Liver (tissue), 3 donors: ENCODE results near the gene SLC22A12.

ENCODE experiments used
- ATF3 ChIP-seq: IDR thresholded peaks from 2 replicates; pipeline ENCODE4 v1.6.1; 2016; ENCODE audit warnings: antibody characterized with exemption
- GABPA ChIP-seq, 2 donors: IDR thresholded peaks in 1 of 2; conservative IDR thresholded peaks in 1 of 2; 2 replicates each; pipeline ENCODE4 v1.6.1; 2016; ENCODE audit warnings: antibody characterized with exemption in 2 of 2, mild to moderate bottlenecking in 1 of 2, moderate library complexity in 1 of 2
- HNF4A ChIP-seq, 2 donors: conservative IDR thresholded peaks; 2 replicates each; pipeline ENCODE4 v1.6.1; 2016; ENCODE audit warnings: antibody characterized with exemption in 2 of 2, mild to moderate bottlenecking in 2 of 2
- NR2F2 ChIP-seq: IDR thresholded peaks from 2 replicates; pipeline ENCODE4 v1.6.1; 2016; ENCODE audit warnings: antibody characterized with exemption
- RAD21 ChIP-seq, 2 donors: IDR thresholded peaks; 2 replicates each; pipeline ENCODE4 v1.6.1; 2016; ENCODE audit warnings: antibody characterized with exemption in 2 of 2, mild to moderate bottlenecking in 2 of 2
- REST ChIP-seq: IDR thresholded peaks from 2 replicates; pipeline ENCODE4 v1.6.1; 2016; ENCODE audit warnings: antibody characterized with exemption, mild to moderate bottlenecking
- TF ChIP-seq, protein P1 (sequence below): fragments of 150-350 bp; IDR thresholded peaks from 2 replicates; pipeline ENCODE4 v1.5.1; 2017; ENCODE audit warnings: improper control_type of control experiment, low read depth, low read length; ENCODE audit not compliant: missing input control
- donor health status: healthy.
- donor health status: healthy.

GRCh38 chr11:64647019-64647779 is 56.2 kb downstream of the SLC22A12 start:
- TF ChIP-seq, protein P1, sequence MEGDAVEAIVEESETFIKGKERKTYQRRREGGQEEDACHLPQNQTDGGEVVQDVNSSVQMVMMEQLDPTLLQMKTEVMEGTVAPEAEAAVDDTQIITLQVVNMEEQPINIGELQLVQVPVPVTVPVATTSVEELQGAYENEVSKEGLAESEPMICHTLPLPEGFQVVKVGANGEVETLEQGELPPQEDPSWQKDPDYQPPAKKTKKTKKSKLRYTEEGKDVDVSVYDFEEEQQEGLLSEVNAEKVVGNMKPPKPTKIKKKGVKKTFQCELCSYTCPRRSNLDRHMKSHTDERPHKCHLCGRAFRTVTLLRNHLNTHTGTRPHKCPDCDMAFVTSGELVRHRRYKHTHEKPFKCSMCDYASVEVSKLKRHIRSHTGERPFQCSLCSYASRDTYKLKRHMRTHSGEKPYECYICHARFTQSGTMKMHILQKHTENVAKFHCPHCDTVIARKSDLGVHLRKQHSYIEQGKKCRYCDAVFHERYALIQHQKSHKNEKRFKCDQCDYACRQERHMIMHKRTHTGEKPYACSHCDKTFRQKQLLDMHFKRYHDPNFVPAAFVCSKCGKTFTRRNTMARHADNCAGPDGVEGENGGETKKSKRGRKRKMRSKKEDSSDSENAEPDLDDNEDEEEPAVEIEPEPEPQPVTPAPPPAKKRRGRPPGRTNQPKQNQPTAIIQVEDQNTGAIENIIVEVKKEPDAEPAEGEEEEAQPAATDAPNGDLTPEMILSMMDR = no peak
- TF ChIP-seq HNF4A (conservative IDR thresholded peaks at IDR 0.05) (no peak), RAD21 (IDR thresholded peaks at IDR 0.05) (no peak), GABPA (IDR thresholded peaks at IDR 0.05 in 1 of 2, conservative IDR thresholded peaks at IDR 0.05 in 1 of 2) (no peak), NR2F2 (no peak), REST (no peak), ATF3 (no peak)
